Measurements from ENCODE around the gene CNTNAP2. TPM values are rescaled to one million over a fixed set of nuclear protein-coding genes. Genes with fewer than 3 reads are reported as not detected.

The CNTNAP2 gene
- total and polyA plus RNA-seq, 2 of the 13 experiments (the other 11 are each of a cell fraction or from before 2014, with no cell fraction given) = 0.40 to 0.42 TPM

DNA sequence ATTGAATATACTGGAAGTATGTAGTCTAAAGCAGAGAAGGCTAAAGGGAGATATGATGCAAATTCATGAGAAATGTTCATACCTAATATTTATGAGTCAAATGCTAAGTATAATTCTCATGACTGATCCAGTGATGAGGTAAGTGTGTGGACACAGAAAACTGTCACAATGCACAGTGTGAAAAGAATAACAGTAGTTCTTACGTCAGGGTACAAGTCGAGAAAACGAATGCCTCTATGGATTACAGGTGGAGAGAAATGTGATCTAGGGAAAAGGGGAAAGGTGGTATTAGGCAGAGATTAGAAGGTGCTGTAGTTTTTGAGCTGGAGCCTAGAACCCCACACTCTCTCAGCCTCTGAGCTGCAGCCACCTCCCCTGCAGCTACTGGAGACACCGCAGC lies 542.0 kb downstream of the CNTNAP2 start:
- Histone ChIP-seq H3K4me3 (replicated peaks in 1 of 3; ENCODE audit: insufficient read depth in 1 of 3, low read depth in 2 of 3, low read length in 3 of 3) (no peak overlapping the region), H4K20me1 (ENCODE audit: insufficient read depth, low read length) (no peaks in the 10 kb centered on the region), H3K4me1 (ENCODE audit: insufficient read depth, low read length) (no peaks in the 10 kb centered on the region), H3K36me3 (replicated peaks in 1 of 2; ENCODE audit: control insufficient read depth in 1 of 2, insufficient read depth in 2 of 2, low read length in 2 of 2) (no peaks in the 10 kb centered on the region), H3K79me2 (ENCODE audit: insufficient read depth, low read length) (no peaks in the 10 kb centered on the region), H3K9me3 (ENCODE audit: low read length) (peaks cover 78% of the 10 kb centered on the region), H3K27me3 (ENCODE audit: control insufficient read depth in 1 of 2, insufficient read depth in 2 of 2, low read length in 2 of 2) (no peaks in the 10 kb centered on the region), H3K9ac (ENCODE audit: insufficient read depth, low read depth, low read length) (no peak overlapping the region), H2AFZ (ENCODE audit: low read length) (no peak overlapping the region), H3K27ac (ENCODE audit: extremely low read length, insufficient read depth, low read length) (no peak overlapping the region), H3K4me2 (ENCODE audit: low read depth, low read length) (no peak overlapping the region)
- no TSS peak for BruUV-seq (replicated peaks)
- WGBS (ENCODE audit: low lambda C conversion rate) = 16% methylated on average over 3 of the region's 4 CpGs
- DNase-seq (ENCODE audit: low spot score) (no peak), FAIRE-seq (no peak), ATAC-seq (no peak)
- CTCF ChIA-PET (ENCODE audit: low intra/inter-chr PET ratio, low total read pairs) = no interaction called here
- no peak for TF ChIP-seq SIX4 (CRISPR knock-in tag; IDR thresholded peaks at IDR 0.05)
- no peak for TF ChIP-seq TAF15 (IDR thresholded peaks at IDR 0.05; ENCODE audit: low read depth, low read length, poor library complexity, severe bottlenecking)
- TF ChIP-seq CEBPG (CRISPR knock-in tag; IDR thresholded peaks at IDR 0.05) = no peak
- no peak for TF ChIP-seq MIXL1 (CRISPR knock-in tag; IDR thresholded peaks at IDR 0.05)
- no peak for TF ChIP-seq ZNF407 (CRISPR knock-in tag; IDR thresholded peaks at IDR 0.05; ENCODE audit: not compliant biosample characterization)
- no peak for TF ChIP-seq SMYD3 (CRISPR knock-in tag; IDR thresholded peaks at IDR 0.05)
- TF ChIP-seq, protein P1, sequence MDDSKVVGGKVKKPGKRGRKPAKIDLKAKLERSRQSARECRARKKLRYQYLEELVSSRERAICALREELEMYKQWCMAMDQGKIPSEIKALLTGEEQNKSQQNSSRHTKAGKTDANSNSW (CRISPR knock-in tag; IDR thresholded peaks at IDR 0.05; ENCODE audit: borderline replicate concordance) = no peak
- in situ Hi-C loops (cut with HindIII; ENCODE audit: extremely low pct_ligation_motif_present, low pct_unique_long_range_greater_than_20kb) = no loop called here
- intact Hi-C loops (cut with micrococcal nuclease; ENCODE audit: unreplicated experiment) = no loop called here
- POLR2A ChIA-PET = no interaction called here
